Measurements from ENCODE around the gene ATP10A.

The ATP10A gene

DNA sequence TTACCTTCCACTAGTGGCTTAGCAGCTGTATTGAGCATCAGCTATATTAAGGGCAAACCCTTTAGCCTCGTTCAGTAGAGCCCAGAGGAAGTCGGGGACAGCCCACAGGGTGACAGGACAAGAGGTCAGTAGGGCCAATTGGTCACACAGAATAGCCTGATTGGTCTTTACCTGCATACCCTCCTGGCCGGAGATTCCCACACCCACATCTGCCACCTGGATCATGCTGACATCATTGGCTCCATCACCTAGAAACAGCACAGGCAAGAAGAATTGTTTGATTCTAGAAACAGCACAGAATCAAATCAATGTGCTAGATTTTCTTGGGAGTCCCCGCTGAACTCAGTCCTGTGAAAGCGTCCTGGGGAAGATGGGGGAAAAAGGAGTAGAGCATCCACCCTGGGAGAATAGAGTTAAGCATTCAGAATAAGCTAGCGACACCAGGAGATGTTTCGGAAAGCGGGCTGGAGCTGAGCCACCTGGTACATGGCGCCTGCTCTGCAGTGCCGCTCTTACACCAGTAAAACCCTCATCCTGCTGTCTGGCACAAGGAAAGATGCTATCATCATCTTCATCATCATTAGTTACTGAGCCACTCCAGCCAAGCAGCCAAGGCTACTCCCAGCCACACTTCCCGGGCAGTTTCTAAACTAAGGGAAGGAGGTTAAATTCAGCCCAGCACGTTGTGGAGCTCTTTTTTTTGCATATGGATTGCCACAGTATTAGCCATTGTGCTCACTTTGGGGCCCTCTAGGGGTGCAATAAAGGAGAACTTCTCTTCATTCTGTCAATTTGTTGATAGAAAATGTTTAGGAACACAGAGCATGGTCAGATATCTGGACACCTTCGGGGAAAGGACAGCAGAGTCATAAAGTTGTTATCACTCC lies 171.3 kb downstream of the ATP10A start:
- no peak for DNase-seq

DNA sequence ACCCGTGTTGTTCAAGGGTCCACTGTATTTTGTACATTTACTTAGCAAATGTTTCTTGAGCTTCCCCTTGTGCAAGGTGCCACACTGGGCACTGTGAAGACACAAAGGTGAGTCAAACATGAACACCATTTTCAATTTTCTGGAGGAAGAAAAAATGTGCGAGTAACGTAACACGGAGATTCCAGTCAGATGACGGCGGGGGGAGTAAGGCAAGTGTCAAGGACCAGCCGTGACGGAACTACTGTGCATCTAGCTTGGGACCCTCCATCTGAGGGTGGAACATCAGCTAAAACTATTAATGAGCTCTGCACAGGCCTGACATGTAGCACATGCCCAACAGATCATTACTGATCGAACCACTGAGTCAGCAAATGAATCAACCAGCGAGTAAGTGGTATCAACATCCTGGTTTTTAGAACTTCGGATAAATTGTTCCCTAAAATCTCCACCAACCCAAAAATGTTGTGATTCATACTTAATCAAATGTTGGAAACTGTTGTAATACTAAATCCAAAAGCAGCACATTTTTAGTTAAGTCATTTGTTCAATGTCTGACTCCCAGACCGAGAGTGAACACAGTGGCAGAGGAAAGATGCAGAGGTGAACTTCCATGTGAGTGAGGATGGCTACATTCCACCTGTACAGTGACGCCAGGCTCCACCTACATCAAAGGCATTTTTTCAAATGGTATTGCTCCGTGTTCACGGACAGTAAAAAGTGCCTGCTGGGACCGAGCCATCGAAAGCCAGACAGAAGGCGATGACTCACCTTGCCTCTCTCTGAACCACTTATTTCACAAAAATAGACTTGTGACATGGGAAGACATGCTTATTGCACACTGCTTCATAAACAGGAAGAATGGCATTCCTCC lies 172.2 kb downstream of the ATP10A start:
- no peak for DNase-seq

DNA sequence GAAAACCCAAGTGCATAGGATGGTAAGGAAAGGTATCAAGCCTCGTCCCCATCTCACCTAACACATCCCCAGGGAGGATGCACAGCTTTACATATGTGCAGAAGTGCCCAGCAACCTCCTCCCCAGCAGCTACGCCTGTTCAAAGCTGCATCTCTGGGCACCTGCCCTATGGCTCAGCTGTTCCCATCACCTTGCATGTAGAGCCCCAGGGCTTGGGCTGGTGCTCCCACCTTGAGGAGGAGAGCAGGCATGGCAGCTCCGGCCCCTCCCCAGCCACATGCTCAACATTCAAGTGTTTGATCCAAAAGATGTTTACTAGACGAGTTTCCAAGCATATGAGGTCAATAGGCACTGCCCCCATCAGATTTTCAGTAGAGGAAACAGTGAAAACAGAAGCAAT lies 173.5 kb downstream of the ATP10A start:
- DNase-seq = no peak

DNA sequence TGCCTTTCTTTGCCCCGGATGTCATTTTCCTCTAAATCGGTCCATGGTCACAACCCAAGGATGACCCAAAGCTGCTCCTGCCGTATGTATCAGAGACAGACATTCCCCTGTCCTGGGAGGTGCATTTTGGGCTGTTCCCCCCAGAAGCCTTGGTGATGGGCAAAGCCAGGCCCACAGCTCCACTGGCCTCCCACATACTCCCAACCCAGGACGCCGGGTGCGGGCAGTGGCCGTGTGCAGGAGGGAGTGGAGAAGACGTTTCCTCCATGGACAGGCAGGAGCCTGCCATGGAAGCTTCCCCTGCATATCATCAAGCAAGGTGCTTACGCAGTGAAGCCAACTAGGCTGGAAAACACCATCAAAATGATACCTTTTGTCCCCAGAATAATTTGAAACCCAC lies 175.0 kb downstream of the ATP10A start:
- no peak for DNase-seq

DNA sequence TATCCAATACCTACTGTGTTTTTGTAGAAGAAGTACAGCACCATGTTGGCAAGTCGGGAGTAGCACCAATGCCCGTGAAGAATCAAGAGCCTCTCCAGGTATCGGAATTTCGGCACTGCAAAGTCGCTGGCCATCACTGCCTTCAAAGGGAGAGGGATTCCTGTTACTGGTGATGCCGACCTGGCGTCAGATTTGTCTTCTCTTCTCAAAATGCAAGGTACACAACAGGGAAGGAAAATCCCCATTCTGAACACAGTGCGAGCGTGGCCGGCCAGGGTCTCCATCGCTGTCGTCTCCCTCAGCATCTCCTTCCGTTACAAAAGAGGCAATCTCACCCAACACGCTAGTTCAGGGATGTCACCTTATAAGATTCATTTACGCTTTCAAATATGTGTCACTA lies 175.4 kb downstream of the ATP10A start:
- no peak for DNase-seq

DNA sequence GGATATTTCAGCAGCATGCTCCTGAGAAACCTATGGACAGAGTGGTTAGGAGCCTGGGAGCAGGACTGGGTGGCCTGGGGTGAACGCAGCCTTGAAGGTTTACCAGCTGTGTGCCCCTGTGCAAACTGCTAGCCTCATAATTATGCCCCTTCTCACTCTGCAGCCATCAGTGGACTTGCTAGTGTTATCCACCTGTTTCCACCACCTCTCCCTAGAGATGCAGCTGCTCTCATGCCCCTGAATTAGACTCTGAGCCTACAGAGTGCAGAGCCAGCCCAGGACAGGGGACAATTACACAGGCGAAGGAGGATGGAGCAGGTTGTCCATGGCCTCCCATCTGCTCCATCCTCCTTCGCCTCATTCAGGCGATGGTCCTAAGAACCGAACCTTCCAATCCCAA lies 175.9 kb downstream of the ATP10A start:
- DNase-seq = no peak

DNA sequence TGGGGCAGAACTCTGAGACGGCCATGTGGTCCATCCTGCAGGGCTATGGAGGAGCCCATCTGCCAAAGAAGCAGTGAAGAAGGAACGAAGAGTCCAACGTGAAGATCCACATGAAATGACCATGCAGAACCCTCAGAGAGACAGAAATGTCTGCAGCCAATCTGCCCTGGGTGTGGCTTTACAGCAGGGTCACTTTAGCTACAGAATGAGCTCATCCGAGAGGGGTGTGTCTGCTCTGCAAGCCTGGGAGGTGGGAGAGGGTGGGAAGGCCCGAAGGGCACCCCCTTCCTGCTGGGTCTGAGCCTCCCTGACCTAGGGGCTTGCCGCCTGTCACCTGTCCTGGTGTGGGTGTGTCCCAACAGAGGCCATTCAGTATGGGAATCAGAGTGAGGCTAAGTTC lies 176.3 kb downstream of the ATP10A start:
- DNase-seq = no peak

DNA sequence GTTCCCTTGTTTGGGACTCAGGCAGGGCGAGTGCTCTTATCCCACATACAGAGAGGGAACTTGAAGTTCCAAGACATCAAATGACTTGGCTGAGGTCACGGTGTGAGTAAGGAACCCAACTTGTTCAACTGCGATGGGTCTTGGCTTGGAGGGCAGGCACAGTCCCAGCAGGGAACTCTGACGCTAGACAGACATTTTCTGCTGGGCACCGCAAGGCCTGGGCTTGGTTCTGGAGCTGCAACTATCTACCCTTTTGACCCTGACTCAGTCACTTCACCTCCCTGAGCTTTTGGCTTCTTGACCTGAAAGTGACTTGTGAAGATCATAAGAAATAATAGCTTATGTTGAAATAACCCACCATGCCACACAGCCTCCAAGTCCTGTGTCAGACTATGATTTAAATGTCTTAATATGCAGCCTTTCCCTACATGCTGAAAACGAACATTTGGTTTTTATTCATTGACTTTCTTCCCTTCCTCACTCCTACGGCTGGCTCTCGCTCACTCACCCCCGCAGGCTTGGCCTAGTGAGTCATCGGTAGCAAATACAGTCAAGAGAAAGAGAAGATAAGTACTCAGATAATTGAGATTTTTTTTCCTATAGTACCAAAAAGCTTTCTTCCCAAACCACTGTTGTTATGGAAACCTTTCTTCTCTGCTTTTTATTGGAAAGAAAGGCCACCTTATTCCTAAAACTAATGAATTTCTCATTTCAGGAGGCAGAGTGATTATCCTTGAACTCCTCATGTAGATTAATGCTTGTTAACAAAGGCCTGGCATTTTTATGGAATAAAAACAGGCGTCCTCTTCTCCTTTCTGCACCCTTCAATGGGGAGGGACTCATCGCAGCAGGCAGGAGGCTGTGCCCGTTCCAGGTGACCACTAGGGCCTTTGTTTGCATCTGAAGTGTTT lies 178.4 kb downstream of the ATP10A start:
- DNase-seq = no peak

DNA sequence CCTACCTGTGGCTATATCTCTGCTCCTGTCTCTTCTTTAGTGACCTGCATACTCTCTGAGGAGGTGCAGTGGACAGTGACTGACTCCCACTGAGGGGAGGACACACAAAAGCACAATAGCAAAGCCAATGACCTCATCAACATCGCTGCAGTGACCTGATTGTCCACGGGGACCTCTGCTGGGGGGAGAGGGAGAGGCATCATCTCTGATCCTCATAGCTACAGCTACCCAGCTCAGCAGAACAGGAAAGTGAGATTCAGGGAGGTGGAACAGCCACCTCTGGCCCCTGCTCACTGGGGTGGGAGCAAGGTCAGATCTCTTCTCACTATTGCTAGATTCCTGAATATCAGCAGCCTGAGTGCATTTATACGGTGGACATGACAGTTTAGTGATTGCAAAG lies 179.2 kb downstream of the ATP10A start:
- no peak for DNase-seq

DNA sequence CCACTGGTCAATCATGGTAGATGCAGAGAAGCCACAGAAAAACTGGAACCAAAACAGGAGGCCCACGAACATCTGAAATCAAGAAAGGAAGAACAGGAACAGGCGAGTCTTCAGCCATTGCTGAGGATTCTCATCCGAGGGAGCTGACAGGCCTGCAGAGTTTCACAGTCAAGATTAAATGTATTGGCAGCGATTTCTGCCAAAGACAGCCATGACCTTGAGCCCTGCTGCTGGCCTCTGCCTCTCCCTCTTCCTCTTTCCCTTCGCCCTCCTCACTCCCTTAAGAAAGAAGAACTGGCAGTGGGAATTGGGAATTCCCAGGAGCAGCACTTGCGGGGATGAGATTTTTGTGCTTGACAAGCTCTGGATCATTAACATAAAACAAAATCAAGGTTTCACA lies 179.7 kb downstream of the ATP10A start:
- no peak for DNase-seq

DNA sequence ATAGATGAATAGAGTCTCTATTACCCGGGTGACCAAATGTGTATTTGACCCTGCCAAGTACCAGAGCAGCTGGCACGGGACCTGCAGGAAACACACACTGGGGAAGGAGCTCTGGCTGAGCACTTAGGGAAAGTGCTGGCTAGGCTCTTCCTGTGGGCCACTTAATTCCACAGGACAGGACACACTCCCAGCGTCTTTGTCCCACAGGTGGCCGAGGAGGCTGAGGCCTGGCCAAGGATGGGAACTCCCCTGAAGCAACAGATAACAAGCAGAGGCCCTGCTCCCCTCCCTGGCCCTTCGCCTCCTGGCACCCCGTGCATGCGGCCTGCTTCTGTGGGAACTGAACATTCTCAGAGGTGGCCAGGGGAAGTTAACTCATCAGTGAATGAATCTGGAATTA lies 180.8 kb downstream of the ATP10A start:
- no peak for DNase-seq

DNA sequence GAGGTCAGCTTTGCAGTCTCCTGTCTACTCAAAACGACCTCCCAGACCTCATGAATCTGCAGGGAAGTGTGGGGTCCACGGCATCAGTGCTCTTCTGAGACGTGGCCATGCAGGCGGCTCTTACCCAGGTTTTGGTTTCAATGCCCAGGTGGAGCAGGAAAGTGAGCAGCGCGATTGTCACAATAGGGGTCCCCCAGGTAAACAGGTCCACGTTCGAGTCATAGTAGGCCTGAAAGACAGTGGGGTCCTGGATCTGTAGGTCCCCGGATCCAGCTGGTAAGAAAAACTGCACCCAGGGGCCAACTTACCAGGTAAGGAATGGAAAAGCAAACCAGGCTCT lies 182.5 kb downstream of the ATP10A start:
- DNase-seq = no peak

DNA sequence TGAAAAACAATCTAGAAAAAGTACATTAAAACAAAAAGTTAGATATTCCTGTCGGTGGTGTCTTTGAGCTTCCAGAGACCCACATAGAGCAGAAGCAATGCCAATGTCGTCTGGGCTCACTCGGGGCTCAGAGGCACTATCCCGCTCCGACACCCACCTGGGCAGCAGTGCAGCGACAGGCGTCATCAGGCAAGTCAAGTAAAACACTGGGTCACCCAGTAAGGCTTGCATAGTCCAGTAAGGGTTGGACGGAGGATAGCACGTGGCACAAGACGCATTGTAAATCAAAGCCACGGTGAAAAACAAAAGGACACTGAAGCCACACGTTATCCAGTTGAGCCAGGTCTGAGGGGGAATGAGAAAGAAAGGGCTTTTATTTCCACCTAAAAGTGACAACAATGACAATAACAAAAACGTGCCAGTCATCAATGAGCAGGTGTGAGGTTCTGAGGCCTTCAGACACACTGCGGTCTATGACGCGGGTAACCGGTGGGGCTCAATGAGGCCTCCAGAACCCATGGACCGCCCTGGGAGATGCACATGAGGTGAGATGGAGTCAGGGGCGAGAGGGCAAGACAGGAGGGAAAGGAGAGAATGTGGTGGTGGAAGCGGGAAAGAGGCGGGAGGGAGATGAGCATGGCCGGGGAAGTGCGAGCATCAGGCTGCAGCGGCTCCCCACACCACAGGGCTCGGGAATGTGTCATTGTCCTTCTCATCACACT lies 183.0 kb downstream of the ATP10A start:
- no peak for DNase-seq

DNA sequence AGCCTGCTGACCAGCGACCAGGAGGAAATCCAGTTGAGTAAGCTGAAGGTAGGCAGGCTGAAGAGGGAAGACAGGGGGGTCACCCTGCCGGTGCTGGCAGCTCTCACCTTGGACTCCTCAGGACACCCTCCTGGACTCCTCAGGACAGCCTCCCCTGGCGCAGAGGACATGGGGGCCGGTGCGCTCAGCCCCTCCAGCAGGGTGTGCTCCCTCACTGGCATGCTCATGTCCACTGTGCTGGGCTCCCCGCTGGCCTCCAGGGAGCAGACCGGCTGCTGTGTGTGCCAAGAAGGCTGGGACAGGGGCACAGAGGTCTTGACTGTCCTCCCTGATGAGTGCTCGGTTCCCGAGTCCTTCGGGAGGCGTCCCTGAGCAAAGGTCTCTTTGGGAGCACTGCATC lies 183.6 kb downstream of the ATP10A start:
- DNase-seq = no peak

DNA sequence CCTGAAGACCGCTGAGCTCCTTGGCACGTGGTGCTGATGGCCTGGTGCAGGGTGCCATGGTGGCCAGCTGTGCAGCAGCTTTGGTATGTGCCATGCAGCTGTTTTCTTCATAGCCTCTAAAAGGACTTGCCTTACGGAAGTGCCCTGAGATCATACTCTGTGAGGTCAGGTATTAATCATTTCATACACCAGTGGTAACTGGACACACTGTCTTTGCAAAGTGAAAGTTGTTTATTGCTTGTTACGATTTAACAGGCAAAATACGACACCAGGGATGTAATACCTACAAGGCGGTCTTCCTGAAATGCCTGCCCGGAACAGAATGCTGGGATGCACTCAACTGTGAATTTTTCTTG lies 184.6 kb downstream of the ATP10A start:
- no peak for DNase-seq

DNA sequence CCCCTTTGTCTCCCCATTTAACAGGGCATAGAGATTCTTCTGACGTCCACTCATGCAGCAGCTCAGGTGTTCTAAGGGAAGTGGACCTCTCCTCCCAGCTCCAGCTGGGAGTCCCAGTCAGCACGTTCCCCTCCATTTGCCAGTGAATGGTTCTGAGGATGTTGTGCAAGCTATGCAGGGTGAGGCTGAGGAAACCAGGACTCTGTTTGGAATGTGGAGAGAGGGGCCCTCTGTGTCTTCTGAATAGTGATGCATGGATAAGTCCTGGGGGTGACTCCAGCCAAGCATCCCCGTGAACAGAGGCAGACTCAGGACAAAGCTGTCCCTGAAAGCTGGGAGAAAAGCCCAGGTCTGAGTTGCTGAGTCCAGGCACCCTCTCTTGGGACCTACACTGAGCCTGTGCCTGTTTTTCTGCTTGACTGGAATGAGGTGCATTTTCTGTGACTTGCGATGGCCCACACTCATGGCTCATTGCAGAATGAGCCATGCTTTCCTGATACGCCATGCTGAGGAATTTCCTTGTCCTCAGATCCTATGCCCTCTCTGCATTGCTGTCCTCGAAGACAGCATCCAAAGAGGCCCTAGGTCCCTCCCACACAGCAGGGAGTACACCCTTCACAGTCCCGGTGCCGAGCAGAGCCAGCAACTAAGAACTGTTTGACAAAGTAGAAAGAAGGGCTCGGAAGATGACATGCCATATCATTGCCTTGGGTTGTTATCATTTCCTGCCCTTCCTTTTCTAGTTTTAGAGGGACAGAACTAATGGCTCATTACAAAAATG lies 185.2 kb downstream of the ATP10A start:
- DNase-seq = no peak

DNA sequence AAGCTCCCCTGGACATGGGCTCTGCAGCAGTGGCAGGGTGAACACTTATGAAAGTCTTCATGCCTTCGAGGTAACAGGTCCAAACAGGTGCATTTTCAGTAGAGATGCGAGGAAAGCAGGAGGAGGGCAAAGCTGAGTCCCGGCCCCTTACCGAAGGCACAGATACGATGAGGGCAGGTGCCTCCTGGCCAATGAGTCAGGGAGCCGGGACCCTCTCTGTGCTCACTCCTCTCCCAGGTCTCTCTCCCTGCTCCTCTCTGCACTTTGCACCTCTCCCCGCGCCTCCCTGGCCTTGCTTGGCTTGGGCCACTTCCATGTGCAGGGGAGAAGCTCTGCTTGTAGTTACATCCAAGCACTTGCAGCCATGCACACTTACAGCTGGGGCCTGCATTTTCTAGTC lies 187.1 kb downstream of the ATP10A start:
- DNase-seq = no peak

DNA sequence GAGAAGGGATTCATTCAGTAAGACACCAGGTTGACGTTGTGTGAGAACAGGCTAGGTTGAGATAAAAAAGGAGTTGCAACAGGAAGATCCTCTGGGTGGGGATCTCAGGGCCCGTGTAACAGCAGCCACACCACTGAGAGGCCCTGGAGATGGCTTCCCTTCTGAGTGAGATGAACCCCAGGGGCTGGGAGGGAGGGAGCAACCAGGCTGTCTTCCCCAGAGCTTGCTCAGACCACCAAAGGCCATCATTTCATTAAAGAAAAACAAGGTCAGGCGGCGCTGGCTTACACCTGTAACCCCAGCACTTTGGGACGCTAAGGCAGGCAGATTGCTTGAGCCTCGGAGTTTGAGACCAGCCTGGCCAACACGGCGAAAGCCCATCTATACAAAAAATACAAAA lies 187.7 kb downstream of the ATP10A start:
- no peak for DNase-seq

DNA sequence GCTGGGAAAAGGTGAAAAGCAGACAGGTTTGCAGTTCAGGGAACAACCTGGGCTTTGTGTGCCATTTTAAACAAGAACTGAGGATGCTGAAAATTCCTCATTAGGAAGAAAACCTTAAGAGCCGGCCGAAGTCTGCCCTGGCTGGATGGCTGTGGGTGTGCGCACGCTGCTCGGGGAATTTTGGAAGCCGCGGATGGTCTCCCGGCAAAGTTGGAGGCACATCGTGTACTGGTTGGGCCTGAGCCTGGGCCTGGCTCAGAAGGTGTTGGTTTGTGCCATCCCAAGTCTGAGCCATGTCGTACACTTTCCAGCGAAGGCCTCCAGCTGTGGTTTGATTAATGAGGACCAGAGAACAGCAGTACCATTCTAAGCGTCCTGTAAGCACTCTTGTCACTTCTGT lies 188.2 kb downstream of the ATP10A start:
- DNase-seq = no peak

DNA sequence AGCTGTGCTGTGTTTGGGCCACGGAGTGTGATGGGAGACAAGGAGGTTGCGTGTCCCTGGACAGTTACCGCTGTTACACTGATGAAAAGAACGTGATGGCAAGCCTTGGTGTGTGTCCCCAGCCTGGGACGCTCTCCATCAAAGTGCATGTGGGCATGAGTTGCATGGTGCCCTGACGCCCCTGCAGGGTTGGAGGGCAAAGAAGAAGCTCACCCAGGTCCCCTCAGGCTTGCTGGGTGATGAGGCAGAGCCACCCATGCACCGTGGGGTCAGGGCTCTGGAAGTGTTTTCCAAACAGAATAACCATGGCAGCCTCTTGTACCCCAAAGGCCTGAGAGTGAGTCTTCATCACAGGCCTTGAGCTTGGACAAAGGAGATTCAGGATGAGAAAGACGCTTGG lies 189.2 kb downstream of the ATP10A start:
- no peak for DNase-seq

DNA sequence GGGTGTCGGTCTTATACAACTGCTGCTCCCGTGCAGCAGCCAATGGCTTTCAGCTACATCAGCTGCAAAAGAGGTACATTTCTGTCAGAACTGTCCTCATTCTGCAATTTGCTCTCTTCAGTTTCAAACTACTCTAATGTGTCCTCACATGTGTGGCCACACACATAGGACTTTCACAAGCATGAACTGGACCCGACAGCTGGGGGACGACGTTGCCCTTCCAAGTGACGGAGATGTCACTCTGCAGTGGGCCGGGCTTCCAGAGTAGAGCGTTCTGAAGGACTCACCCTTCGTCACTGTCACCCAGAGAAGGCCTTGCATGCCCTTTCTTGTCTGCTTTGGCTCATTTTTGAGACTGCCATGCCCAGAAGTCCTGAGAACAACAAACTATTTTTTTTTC lies 189.8 kb downstream of the ATP10A start:
- DNase-seq = no peak

DNA sequence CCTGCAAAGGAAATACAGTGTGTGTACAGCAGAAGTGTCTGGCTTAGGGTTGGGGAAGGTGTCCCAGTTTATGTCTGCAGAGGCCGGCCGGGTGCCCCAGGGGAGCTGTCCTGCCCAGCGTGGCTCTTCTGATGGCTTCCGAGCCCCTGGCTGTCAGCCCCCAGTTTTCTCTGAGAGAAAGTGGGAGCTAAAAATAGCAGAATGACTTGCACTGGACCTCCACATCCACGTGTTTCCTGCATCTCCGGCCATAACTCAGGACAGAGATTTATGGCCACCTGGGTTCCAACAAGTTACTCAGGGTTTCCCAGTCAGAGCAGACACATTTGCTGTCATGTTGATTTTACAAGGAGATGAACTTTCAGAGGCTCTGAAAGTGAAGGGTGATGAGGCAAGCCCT lies 192.0 kb downstream of the ATP10A start:
- no peak for DNase-seq

Measured in activated CD4-positive, alpha-beta T cell treated with anti-CD3 and anti-CD28 coated beads, Interleukin-10, Interleukin-2, amounts not matched to agents 100 ng/mL and 50 ng/mL, durations not matched to agents 16 hours and 8 hours (primary cell).